ENCODE data around the gene VPS33B. TPM values are rescaled to one million over a fixed set of nuclear protein-coding genes. Genes with fewer than 3 reads are reported as not detected.

Gene VPS33B
- total RNA-seq, 5 donors from 2014 or later (not counting 1 experiment from before 2014, with no cell fraction given) = 19.3 to 29.8 (median 26.0) TPM

- Mint-ChIP-seq H3K27me3 (peaks cover 11 to 31% of the 10 kb centered on the region in 2 donors), H3K27ac (no peak overlapping the region), H3K9me3 (peaks cover 0 to 9% (median 4%) of the 10 kb centered on the region in 3 donors), H3K4me3 (no peak overlapping the region), H3K4me1 (no peaks in the 10 kb centered on the region), H3K36me3 (no peaks in the 10 kb centered on the region)
- POLR2A ChIA-PET = no interaction called here
- ATAC-seq (replicated peaks in 1 of 4) = no peak
- H3K36me3 ChIP-seq (ENCODE audit: control insufficient read depth in 2 of 2, extremely low read depth in 1 of 2, insufficient read depth in 1 of 2, low read length in 1 of 2) = no peaks in the 10 kb centered on the region
- no peaks in the 10 kb centered on the region for H3K9me3 ChIP-seq
- no CpG with 5 or more reads among the region's 2 CpGs for WGBS (ENCODE audit: insufficient coverage)
- H3K27ac ChIP-seq (ENCODE audit: low read length) = no peak overlapping the region
- no peaks in the 10 kb centered on the region for H3K4me1 ChIP-seq (ENCODE audit: control insufficient read depth in 1 of 2, extremely low read depth in 1 of 2, insufficient read depth in 2 of 2, low read length in 2 of 2)
- H3K27me3 ChIP-seq (replicated peaks in 1 of 2; ENCODE audit: control insufficient read depth in 2 of 2, extremely low read depth in 1 of 2, insufficient read depth in 2 of 2, low read length in 1 of 2) = peaks cover 0 to 6% of the 10 kb centered on the region in 2 experiments
- CTCF ChIA-PET = no interaction called here
- DNase-seq = no peak
- no peak overlapping the region for H3K4me3 ChIP-seq (ENCODE audit: control insufficient read depth in 1 of 2, extremely low read depth in 1 of 2, low read length in 1 of 2)
These were observed 43.1 kb upstream of the VPS33B start for GRCh38 chr15:91065505-91065904.

DNA sequence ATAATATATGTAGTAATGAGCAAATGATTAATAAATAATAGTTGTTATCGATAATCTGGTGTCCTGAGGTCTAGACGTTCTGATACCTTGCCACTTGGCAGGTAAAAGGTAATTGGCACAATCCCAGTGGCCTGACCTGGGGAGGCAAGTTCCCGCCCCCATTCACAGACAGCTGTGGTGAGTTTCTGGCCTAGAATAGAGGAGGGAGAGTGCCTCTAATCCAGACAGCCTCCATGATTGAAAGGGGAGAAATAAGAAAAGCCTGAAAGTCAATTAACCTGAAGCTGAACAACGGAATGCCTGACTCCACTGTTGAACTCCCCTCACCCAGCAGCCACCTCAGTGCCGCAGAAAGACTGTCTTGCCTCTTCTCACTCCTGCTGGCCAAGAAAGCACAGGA, 39.6 kb upstream of the VPS33B start:
- 78% methylated on average over 4 of the region's 5 CpGs for WGBS (ENCODE audit: insufficient coverage)
- H3K4me3 Mint-ChIP-seq = no peak overlapping the region
- H3K27ac Mint-ChIP-seq = no peak overlapping the region
- Histone ChIP-seq H3K4me1 (ENCODE audit: control insufficient read depth in 1 of 2, extremely low read depth in 1 of 2, insufficient read depth in 2 of 2, low read length in 2 of 2) (no peaks in the 10 kb centered on the region), H3K27me3 (replicated peaks in 1 of 2; ENCODE audit: control insufficient read depth in 2 of 2, extremely low read depth in 1 of 2, insufficient read depth in 2 of 2, low read length in 1 of 2) (peaks cover 5 to 13% of the 10 kb centered on the region in 2 experiments), H3K4me3 (ENCODE audit: control insufficient read depth in 1 of 2, extremely low read depth in 1 of 2, low read length in 1 of 2) (no peak overlapping the region), H3K9me3 (no peaks in the 10 kb centered on the region), H3K36me3 (ENCODE audit: control insufficient read depth in 2 of 2, extremely low read depth in 1 of 2, insufficient read depth in 1 of 2, low read length in 1 of 2) (no peaks in the 10 kb centered on the region), H3K27ac (ENCODE audit: low read length) (no peak overlapping the region)
- ChIA-PET POLR2A (no interaction called here), CTCF (no interaction called here)
- H3K27me3 Mint-ChIP-seq = peaks cover 23 to 40% of the 10 kb centered on the region in 2 donors
- no peaks in the 10 kb centered on the region for H3K4me1 Mint-ChIP-seq
- H3K36me3 Mint-ChIP-seq = no peaks in the 10 kb centered on the region
- DNase-seq = no peak
- ATAC-seq (replicated peaks in 1 of 4) = no peak
- H3K9me3 Mint-ChIP-seq = peaks cover 0 to 9% (median 4%) of the 10 kb centered on the region in 3 donors

GRCh38 chr15:91061230-91061629, 38.8 kb upstream of the VPS33B start:
- WGBS (ENCODE audit: insufficient coverage) = no CpG with 5 or more reads among the region's 2 CpGs
- Histone ChIP-seq H3K27ac (ENCODE audit: low read length) (no peak overlapping the region), H3K4me1 (ENCODE audit: control insufficient read depth in 1 of 2, extremely low read depth in 1 of 2, insufficient read depth in 2 of 2, low read length in 2 of 2) (no peaks in the 10 kb centered on the region), H3K27me3 (replicated peaks in 1 of 2; ENCODE audit: control insufficient read depth in 2 of 2, extremely low read depth in 1 of 2, insufficient read depth in 2 of 2, low read length in 1 of 2) (peaks cover 5 to 15% of the 10 kb centered on the region in 2 experiments), H3K36me3 (ENCODE audit: control insufficient read depth in 2 of 2, extremely low read depth in 1 of 2, insufficient read depth in 1 of 2, low read length in 1 of 2) (no peaks in the 10 kb centered on the region), H3K9me3 (no peaks in the 10 kb centered on the region), H3K4me3 (ENCODE audit: control insufficient read depth in 1 of 2, extremely low read depth in 1 of 2, low read length in 1 of 2) (no peak overlapping the region)
- no peaks in the 10 kb centered on the region for H3K36me3 Mint-ChIP-seq
- peaks cover 30 to 38% of the 10 kb centered on the region in 2 donors for H3K27me3 Mint-ChIP-seq
- no peak overlapping the region for H3K27ac Mint-ChIP-seq
- no peak overlapping the region for H3K4me3 Mint-ChIP-seq
- H3K4me1 Mint-ChIP-seq = no peaks in the 10 kb centered on the region
- DNase-seq = no peak
- H3K9me3 Mint-ChIP-seq = peaks cover 0 to 9% (median 4%) of the 10 kb centered on the region in 3 donors
- ChIA-PET POLR2A (no interaction called here), CTCF (no interaction called here)
- ATAC-seq (replicated peaks in 1 of 4) = no peak

DNA sequence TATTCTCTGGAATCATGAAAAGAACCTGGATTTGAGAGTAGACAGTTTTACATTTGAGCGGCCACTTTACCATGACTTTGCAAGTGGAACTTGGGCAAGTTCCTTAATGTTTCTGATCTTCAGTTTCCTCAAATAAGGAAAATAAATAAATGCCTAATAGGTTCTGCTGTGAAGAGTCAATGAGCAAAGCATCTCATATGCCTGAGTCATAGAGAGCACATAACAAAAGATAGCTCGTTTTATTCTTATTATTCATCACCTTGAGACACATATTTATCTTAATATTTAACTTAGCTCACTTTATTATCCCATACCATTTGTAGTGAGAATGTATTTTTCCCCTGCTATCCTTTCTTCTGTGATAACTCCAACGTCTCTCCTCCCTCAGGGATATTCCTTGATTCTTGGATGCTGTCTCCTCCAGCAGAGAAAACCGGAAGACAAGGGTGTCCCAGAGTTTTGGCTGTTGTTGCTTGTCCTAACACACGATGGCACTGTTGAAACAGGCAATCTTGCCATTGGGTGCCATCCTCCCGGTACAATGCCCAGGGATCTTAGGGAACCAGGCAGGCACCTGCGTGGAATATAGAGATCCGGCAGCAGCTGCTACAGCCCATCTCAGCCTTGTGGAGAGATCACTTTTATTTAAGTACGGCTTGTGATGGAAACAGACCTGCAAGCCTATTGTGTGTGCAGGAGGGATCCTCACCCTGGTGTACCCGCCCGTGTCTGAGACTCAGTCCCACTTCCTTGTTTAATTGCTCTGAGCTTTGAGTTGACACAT, 33.3 kb upstream of the VPS33B start:
- WGBS (ENCODE audit: insufficient coverage) = 18% methylated on average over 8 of the region's 11 CpGs
- peaks cover 0 to 3% of the 10 kb centered on the region in 2 experiments for H3K4me1 ChIP-seq (ENCODE audit: control insufficient read depth in 1 of 2, extremely low read depth in 1 of 2, insufficient read depth in 2 of 2, low read length in 2 of 2)
- no peaks in the 10 kb centered on the region for H3K9me3 Mint-ChIP-seq
- H3K9me3 ChIP-seq = no peaks in the 10 kb centered on the region
- H3K4me3 ChIP-seq (ENCODE audit: control insufficient read depth in 1 of 2, extremely low read depth in 1 of 2, low read length in 1 of 2) = no peak overlapping the region
- H3K27ac ChIP-seq (ENCODE audit: low read length) = no peak overlapping the region
- peaks cover 0 to 5% (median 0%) of the 10 kb centered on the region in 3 donors for H3K4me1 Mint-ChIP-seq
- peaks cover 12 to 30% of the 10 kb centered on the region in 2 experiments for H3K27me3 ChIP-seq (replicated peaks in 1 of 2; ENCODE audit: control insufficient read depth in 2 of 2, extremely low read depth in 1 of 2, insufficient read depth in 2 of 2, low read length in 1 of 2)
- H3K4me3 Mint-ChIP-seq = no peak overlapping the region
- peak in 3 of 4 experiments; percentile 31 to 51 (median 40) for ATAC-seq (replicated peaks in 1 of 4)
- H3K36me3 Mint-ChIP-seq = no peaks in the 10 kb centered on the region
- ChIA-PET CTCF (interaction anchor here (1.3 to 2.9 kb wide), 3 partner anchors 216 to 220 kb away, joined by 3 to 33 read pairs (median 15); no protein-coding TSS in a partner anchor), POLR2A (no interaction called here)
- H3K36me3 ChIP-seq (ENCODE audit: control insufficient read depth in 2 of 2, extremely low read depth in 1 of 2, insufficient read depth in 1 of 2, low read length in 1 of 2) = no peaks in the 10 kb centered on the region
- peaks cover 55 to 56% of the 10 kb centered on the region in 2 donors for H3K27me3 Mint-ChIP-seq
- peak in 11 of 35 experiments; percentile 4 to 57 (median 9) for DNase-seq
- H3K27ac Mint-ChIP-seq = no peak overlapping the region

DNA sequence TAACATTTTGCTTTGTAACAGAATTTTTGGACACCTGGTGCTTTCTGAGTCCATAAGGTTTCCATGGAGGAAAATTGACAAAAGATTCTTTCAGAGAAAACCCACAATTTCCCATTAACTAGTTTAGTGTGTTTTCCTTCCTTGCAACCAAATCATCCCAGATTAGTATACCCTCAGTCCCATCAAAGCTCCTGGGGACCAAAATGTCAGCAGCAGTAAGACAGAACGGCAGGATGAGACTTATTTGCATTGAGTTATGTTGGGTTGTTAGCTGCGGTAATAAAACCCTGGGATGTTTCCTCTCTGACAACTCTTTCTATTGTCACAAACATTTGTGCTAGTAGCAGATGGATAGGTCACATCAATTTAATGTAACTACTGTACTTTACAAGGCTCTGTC, 32.4 kb upstream of the VPS33B start:
- DNase-seq (no peak), ATAC-seq (replicated peaks in 1 of 4) (no peak)
- Mint-ChIP-seq H3K27me3 (peaks cover 49 to 50% of the 10 kb centered on the region in 2 donors), H3K9me3 (no peaks in the 10 kb centered on the region), H3K4me3 (no peak overlapping the region), H3K4me1 (peaks cover 0 to 9% (median 1%) of the 10 kb centered on the region in 3 donors), H3K36me3 (no peaks in the 10 kb centered on the region), H3K27ac (no peak overlapping the region)
- no CpG with 5 or more reads among the region's 2 CpGs for WGBS (ENCODE audit: insufficient coverage)
- Histone ChIP-seq H3K27me3 (replicated peaks in 1 of 2; ENCODE audit: control insufficient read depth in 2 of 2, extremely low read depth in 1 of 2, insufficient read depth in 2 of 2, low read length in 1 of 2) (peaks cover 12 to 30% of the 10 kb centered on the region in 2 experiments), H3K4me3 (ENCODE audit: control insufficient read depth in 1 of 2, extremely low read depth in 1 of 2, low read length in 1 of 2) (no peak overlapping the region), H3K36me3 (ENCODE audit: control insufficient read depth in 2 of 2, extremely low read depth in 1 of 2, insufficient read depth in 1 of 2, low read length in 1 of 2) (no peaks in the 10 kb centered on the region), H3K4me1 (ENCODE audit: control insufficient read depth in 1 of 2, extremely low read depth in 1 of 2, insufficient read depth in 2 of 2, low read length in 2 of 2) (peaks cover 0 to 6% of the 10 kb centered on the region in 2 experiments), H3K27ac (ENCODE audit: low read length) (no peak overlapping the region), H3K9me3 (no peaks in the 10 kb centered on the region)
- ChIA-PET CTCF (interaction anchor here (0.9 to 1.9 kb wide), 3 partner anchors 217 to 651 kb away, joined by 3 to 15 read pairs (median 3); no protein-coding TSS in a partner anchor), POLR2A (no interaction called here)

- Mint-ChIP-seq H3K36me3 (no peaks in the 10 kb centered on the region), H3K9me3 (no peaks in the 10 kb centered on the region), H3K4me1 (peaks cover 9 to 34% (median 28%) of the 10 kb centered on the region in 3 donors), H3K27ac (no peak overlapping the region), H3K4me3 (no peak overlapping the region), H3K27me3 (peaks cover 21 to 28% of the 10 kb centered on the region in 2 donors)
- Histone ChIP-seq H3K4me3 (ENCODE audit: control insufficient read depth in 1 of 2, extremely low read depth in 1 of 2, low read length in 1 of 2) (no peak overlapping the region), H3K4me1 (ENCODE audit: control insufficient read depth in 1 of 2, extremely low read depth in 1 of 2, insufficient read depth in 2 of 2, low read length in 2 of 2) (peaks cover 0 to 18% of the 10 kb centered on the region in 2 experiments), H3K27ac (ENCODE audit: low read length) (no peak overlapping the region), H3K27me3 (replicated peaks in 1 of 2; ENCODE audit: control insufficient read depth in 2 of 2, extremely low read depth in 1 of 2, insufficient read depth in 2 of 2, low read length in 1 of 2) (peaks cover 8 to 15% of the 10 kb centered on the region in 2 experiments), H3K36me3 (ENCODE audit: control insufficient read depth in 2 of 2, extremely low read depth in 1 of 2, insufficient read depth in 1 of 2, low read length in 1 of 2) (no peaks in the 10 kb centered on the region), H3K9me3 (no peaks in the 10 kb centered on the region)
- ChIA-PET POLR2A (no interaction called here), CTCF (interaction anchor here in 1 of 2 donors (0.6 kb wide), 1 partner anchor 1250 kb away, joined by 6 read pairs; no protein-coding TSS in a partner anchor)
- no peak for DNase-seq
- ATAC-seq (replicated peaks in 1 of 4) = no peak
- 51% methylated on average over 3 of the region's 8 CpGs for WGBS (ENCODE audit: insufficient coverage)
These were observed 28.9 kb upstream of the VPS33B start for GRCh38 chr15:91051248-91051647.

Measured in T-cell (primary cell).